Skeletal muscle cell (primary cell): Measurements from ENCODE around the gene CSMD2.

Experiments
- DNase-seq: peaks from one replicate; pipeline ENCODE4 v3.0.0-alpha.2; 2010; ENCODE audit warnings: low read depth
- H3K4me3 ChIP-seq: 2 replicates; pipeline ENCODE4 v1.5.1; 2011; ENCODE audit warnings: low read depth, mild to moderate bottlenecking, control low read depth, low read length, moderate library complexity

Gene CSMD2

GRCh38 chr1:33716976-33717688 lies 447.9 kb downstream of the CSMD2 start:
- H3K4me3 ChIP-seq: no peak overlapping the region
- DNase-seq: no peak

- DNase-seq: no peak
- H3K4me3 ChIP-seq: no peak overlapping the region
Observed at GRCh38 chr1:33715195-33715811, 449.7 kb downstream of the CSMD2 start.

- DNase-seq: no peak
- no peak overlapping the region for H3K4me3 ChIP-seq
Observed at GRCh38 chr1:33714421-33714820, 450.6 kb downstream of the CSMD2 start.

GRCh38 chr1:33713058-33713877 lies 451.8 kb downstream of the CSMD2 start:
- H3K4me3 ChIP-seq: no peak overlapping the region
- no peak for DNase-seq

- H3K4me3 ChIP-seq: no peak overlapping the region
- no peak for DNase-seq
Observed at GRCh38 chr1:33712186-33712585, 452.8 kb downstream of the CSMD2 start.

- DNase-seq: no peak
- H3K4me3 ChIP-seq: no peak overlapping the region
Observed at GRCh38 chr1:33711511-33711910, 453.5 kb downstream of the CSMD2 start.

GRCh38 chr1:33710967-33711366 lies 454.1 kb downstream of the CSMD2 start:
- DNase-seq: no peak
- no peak overlapping the region for H3K4me3 ChIP-seq

GRCh38 chr1:33709783-33710718 lies 455.0 kb downstream of the CSMD2 start:
- no peak for DNase-seq
- no peak overlapping the region for H3K4me3 ChIP-seq

- no peak for DNase-seq
- H3K4me3 ChIP-seq: no peak overlapping the region
Observed at GRCh38 chr1:33709174-33709782, 455.8 kb downstream of the CSMD2 start.

- no peak for DNase-seq
- H3K4me3 ChIP-seq: no peak overlapping the region
Observed at GRCh38 chr1:33706634-33707255, 458.3 kb downstream of the CSMD2 start.

GRCh38 chr1:33703464-33703863 lies 461.6 kb downstream of the CSMD2 start:
- H3K4me3 ChIP-seq: no peak overlapping the region
- DNase-seq: no peak

- no peak for DNase-seq
Observed at GRCh38 chr1:33698361-33699035, 466.5 kb downstream of the CSMD2 start.

GRCh38 chr1:33697816-33698215 lies 467.2 kb downstream of the CSMD2 start:
- H3K4me3 ChIP-seq: no peak overlapping the region
- DNase-seq: no peak

More at GRCh38 chr1:33698361-33699035, 466.5 kb downstream of the CSMD2 start:
- no peak overlapping the region for H3K4me3 ChIP-seq

- no peak overlapping the region for H3K4me3 ChIP-seq
- no peak for DNase-seq
Observed at GRCh38 chr1:33696962-33697361, 468.1 kb downstream of the CSMD2 start.

- no peak for DNase-seq
- no peak overlapping the region for H3K4me3 ChIP-seq
Observed at GRCh38 chr1:33696311-33696710, 468.7 kb downstream of the CSMD2 start.

- no peak overlapping the region for H3K4me3 ChIP-seq
- no peak for DNase-seq
Observed at GRCh38 chr1:33692206-33693188, 472.5 kb downstream of the CSMD2 start.

- H3K4me3 ChIP-seq: no peak overlapping the region
- no peak for DNase-seq
Observed at GRCh38 chr1:33687000-33687399, 478.0 kb downstream of the CSMD2 start.
